PC-9 (cell line): ENCODE results near the gene NIPA2.

Experiments used
- CTCF ChIP-seq: fragments of 200-600 bp; sonication (generic); conservative IDR thresholded peaks from 2 replicates; pipeline ENCODE4 v1.6.1; 2017; ENCODE audit warnings: mixed run types, antibody characterized with exemption, mild to moderate bottlenecking, moderate library complexity
- EZH2 ChIP-seq: fragments of 200-600 bp; sonication (generic); IDR thresholded peaks from 2 replicates; pipeline ENCODE4 v1.8.0; 2017; ENCODE audit warnings: antibody characterized with exemption, low read depth

- TF ChIP-seq CTCF (no peak), EZH2 (no peak)
These were observed 14.9 kb upstream of the NIPA2 start for GRCh38 chr15:22823495-22824128.
